OCI-LY7 (cell line): Measurements from ENCODE around the gene C16orf95. TPM values are rescaled to one million over a fixed set of nuclear protein-coding genes. Genes with fewer than 3 reads are reported as not detected.

Experiments
- BruUV-seq: library from RNA; stranded (reverse); fragments of 400-500 nt; replicated peaks from 2 replicates; lab custom pipeline; 2021; lab: Mats Ljungman, UMichigan
- CTCF ChIA-PET: fragments of 300-600 bp; sonication (Branson Sonifier 250); formaldehyde crosslinking; loops from one replicate; lab custom pipeline; 2022; ENCODE audit warnings: antibody characterized with exemption; ENCODE audit not compliant: unreplicated experiment; lab: Charles Lee
- POLR2A ChIA-PET: fragments of 300-600 bp; sonication (Branson Sonifier 250); formaldehyde crosslinking; loops from one replicate; lab custom pipeline; 2022; ENCODE audit warnings: antibody characterized with exemption; lab: Charles Lee
- DNase-seq: peaks from one replicate; pipeline ENCODE4 v3.0.0-alpha.2; 2015; ENCODE audit warnings: low spot score
- H2AFZ ChIP-seq: fragments of 200-600 bp; sonication (generic), shearing (Covaris generic); 2 replicates; pipeline ENCODE4 v1.6.1; 2014; ENCODE audit warnings: mild to moderate bottlenecking, antibody characterized with exemption, low read length, moderate library complexity
- H3K27ac ChIP-seq: fragments of 200-600 bp; sonication (generic); 2 replicates; pipeline ENCODE4 v1.5.1; 2014; ENCODE audit warnings: mixed run types, low read depth, mild to moderate bottlenecking, moderate library complexity, low read length, inconsistent platforms; ENCODE audit not compliant: poor library complexity, severe bottlenecking
- H3K36me3 ChIP-seq: fragments of 200-600 bp; sonication (generic); 2 replicates; pipeline ENCODE4 v1.6.1; 2014; ENCODE audit warnings: mild to moderate bottlenecking, antibody characterized with exemption, low read length, moderate library complexity, mixed read lengths; ENCODE audit not compliant: insufficient read depth
- H3K4me1 ChIP-seq: fragments of 200-600 bp; sonication (generic); 2 replicates; pipeline ENCODE4 v1.5.1; 2014; ENCODE audit warnings: mild to moderate bottlenecking, low read length; ENCODE audit not compliant: insufficient read depth, poor library complexity, severe bottlenecking
- H3K4me2 ChIP-seq: fragments of 200-600 bp; sonication (generic); 2 replicates; pipeline ENCODE4 v1.6.1; 2014; ENCODE audit warnings: mild to moderate bottlenecking, low read length
- H3K4me3 ChIP-seq: fragments of 200-600 bp; sonication (generic); 2 replicates; pipeline ENCODE4 v1.5.1; 2014; ENCODE audit warnings: mild to moderate bottlenecking, low read depth, low read length; ENCODE audit not compliant: poor library complexity, severe bottlenecking
- H3K79me2 ChIP-seq: fragments of 200-600 bp; sonication (generic); 2 replicates; pipeline ENCODE4 v1.6.1; 2016; ENCODE audit warnings: low read depth, mild to moderate bottlenecking, low read length, moderate library complexity, mixed read lengths; ENCODE audit not compliant: insufficient read depth
- H3K9me2 ChIP-seq: fragments of 200-600 bp; sonication (generic); 2 replicates; pipeline ENCODE4 v1.6.1; 2016; ENCODE audit warnings: mild to moderate bottlenecking, low read length, mixed read lengths; ENCODE audit not compliant: insufficient read depth
- H3K9me3 ChIP-seq: fragments of 200-600 bp; sonication (generic); 2 replicates; pipeline ENCODE4 v1.6.1; 2014; ENCODE audit warnings: mild to moderate bottlenecking, mixed run types, low read length, mixed read lengths
- H4K20me1 ChIP-seq: fragments of 200-600 bp; sonication (generic); 2 replicates; pipeline ENCODE4 v1.6.1; 2014; ENCODE audit warnings: mild to moderate bottlenecking, antibody characterized with exemption, low read length, moderate library complexity, mixed read lengths; ENCODE audit not compliant: insufficient read depth
- CTCF ChIP-seq: fragments of 200-600 bp; sonication (generic); conservative IDR thresholded peaks from 2 replicates; pipeline ENCODE4 v1.5.1; 2014; ENCODE audit warnings: mild to moderate bottlenecking, antibody characterized with exemption, low read length, moderate library complexity, mixed read lengths
- EZH2phosphoT487 ChIP-seq: fragments of 200-600 bp; sonication (generic); IDR thresholded peaks from 2 replicates; pipeline ENCODE4 v1.6.1; 2018; ENCODE audit warnings: low read depth, borderline replicate concordance, mild to moderate bottlenecking, mixed run types, antibody characterized with exemption, low read length, moderate library complexity, mixed read lengths
- intact Hi-C: fragments of 100-400 bp; cut with micrococcal nuclease; formaldehyde crosslinking; loops from one replicate; pipeline ENCODE4 v1.10.0; 2022; ENCODE audit not compliant: unreplicated experiment
- total RNA-seq, 2 experiments: library from RNA; depleted of rRNA in 1 of 2; stranded (reverse); fragments of >200 nt in 1 of 2; shearing (Covaris generic) in 1 of 2; gene quantifications; 2 replicates each; pipeline ENCODE4 v1.2.3, GENCODE V29; 2014 to 2022

The C16orf95 gene
- total RNA-seq, 2 experiments from 2014 or later, result 8.5 to 22.1 TPM

GRCh38 chr16:87279094-87279658, 38.0 kb downstream of the C16orf95 start:
- intact Hi-C loops, result loop anchor here (2.0 kb wide), 1 partner anchor 76 kb away; no protein-coding TSS in a partner anchor
- Histone ChIP-seq H3K4me3 (no peak overlapping the region), H3K9me2 (no peaks in the 10 kb centered on the region), H3K9me3 (no peaks in the 10 kb centered on the region), H3K4me2 (no peak overlapping the region), H3K79me2 (no peaks in the 10 kb centered on the region), H4K20me1 (no peaks in the 10 kb centered on the region), H3K27ac (no peak overlapping the region), H3K4me1 (no peaks in the 10 kb centered on the region), H3K36me3 (no peaks in the 10 kb centered on the region), H2AFZ (no peak overlapping the region)
- BruUV-seq, result no TSS peak
- ChIA-PET POLR2A (no interaction called here), CTCF (no interaction called here)
- DNase-seq, result no peak
- no peak for TF ChIP-seq EZH2phosphoT487
- no peak for TF ChIP-seq CTCF

GRCh38 chr16:87278191-87279093, 38.8 kb downstream of the C16orf95 start:
- H3K4me2 ChIP-seq, result no peak overlapping the region
- intact Hi-C loops, result loop anchor here (1.0 to 2.0 kb wide), 2 partner anchors 76 to 714 kb away; no protein-coding TSS in a partner anchor

More at GRCh38 chr16:87278191-87279093, 38.8 kb downstream of the C16orf95 start:
- Histone ChIP-seq H3K27ac (no peak overlapping the region), H3K36me3 (no peaks in the 10 kb centered on the region), H3K9me3 (no peaks in the 10 kb centered on the region), H3K4me3 (no peak overlapping the region), H3K9me2 (no peaks in the 10 kb centered on the region), H3K79me2 (no peaks in the 10 kb centered on the region), H2AFZ (no peak overlapping the region), H3K4me1 (no peaks in the 10 kb centered on the region), H4K20me1 (no peaks in the 10 kb centered on the region)
- ChIA-PET POLR2A (no interaction called here), CTCF (no interaction called here)
- TF ChIP-seq CTCF (peak; percentile 84), EZH2phosphoT487 (no peak)
- BruUV-seq, result no TSS peak
- peak; percentile 59 for DNase-seq
